Measurements from ENCODE around the gene RAB27A. TPM values are rescaled to one million over a fixed set of nuclear protein-coding genes. Genes with fewer than 3 reads are reported as not detected.

The RAB27A gene
- total and polyA plus RNA-seq, 8 donors: 6.4 to 26.5 (median 14.8) TPM

GRCh38 chr15:55322467-55322866, 32.9 kb upstream of the RAB27A start:
- H3K27me3 ChIP-seq: no peaks in the 10 kb centered on the region
- DNase-seq: no peak
- H3K4me3 ChIP-seq: no peak overlapping the region
- intact Hi-C loops (cut with DNase I): no loop called here
- peaks cover 0 to 15% (median 14%) of the 10 kb centered on the region in 3 donors for H3K4me1 ChIP-seq
- no peaks in the 10 kb centered on the region for H3K36me3 ChIP-seq
- TF ChIP-seq CTCF (IDR thresholded peaks at IDR 0.05): no peak
- 80 to 84% methylated on average over 5 of the region's 5 CpGs for WGBS, 2 donors
- no peak overlapping the region for H3K27ac ChIP-seq
- no peak for FAIRE-seq
- no peak for ATAC-seq
- H3K9me3 ChIP-seq: no peaks in the 10 kb centered on the region

GRCh38 chr15:55320963-55321362, 31.4 kb upstream of the RAB27A start:
- FAIRE-seq (no peak), ATAC-seq (no peak), DNase-seq (no peak)
- Histone ChIP-seq H3K27ac (no peak overlapping the region), H3K4me3 (no peak overlapping the region), H3K27me3 (no peaks in the 10 kb centered on the region), H3K36me3 (no peaks in the 10 kb centered on the region), H3K4me1 (peaks cover 0 to 25% (median 15%) of the 10 kb centered on the region in 3 donors), H3K9me3 (no peaks in the 10 kb centered on the region)
- intact Hi-C loops (cut with DNase I): no loop called here
- no peak for TF ChIP-seq CTCF (IDR thresholded peaks at IDR 0.05)
- 54 to 75% methylated on average over 1 of the region's 1 CpG for WGBS, 2 donors

DNA sequence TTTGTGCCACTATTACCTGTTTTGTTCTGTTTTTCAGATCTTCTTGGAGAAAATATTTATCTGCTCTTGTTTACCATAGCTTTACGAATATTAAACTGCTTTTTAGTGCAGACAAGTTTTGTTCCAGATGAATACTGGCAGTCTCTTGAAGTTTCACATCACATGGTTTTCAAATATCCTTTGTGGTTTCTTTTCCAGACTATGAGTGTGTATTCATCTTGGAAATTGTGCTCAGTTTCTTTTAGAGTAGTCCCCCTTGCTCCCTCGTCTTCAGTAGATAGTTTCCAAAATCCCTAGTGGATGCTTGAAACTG, 30.6 kb upstream of the RAB27A start:
- DNase-seq (no peak), ATAC-seq (no peak), FAIRE-seq (no peak)
- no peak overlapping the region for H3K27ac ChIP-seq
- no peak overlapping the region for H3K4me3 ChIP-seq
- intact Hi-C loops (cut with DNase I): no loop called here
- no peaks in the 10 kb centered on the region for H3K27me3 ChIP-seq
- H3K4me1 ChIP-seq: peaks cover 0 to 25% (median 15%) of the 10 kb centered on the region in 3 donors
- no peaks in the 10 kb centered on the region for H3K36me3 ChIP-seq
- H3K9me3 ChIP-seq: no peaks in the 10 kb centered on the region
- 42 to 43% methylated on average over 2 of the region's 2 CpGs for WGBS, 2 donors
- TF ChIP-seq CTCF (IDR thresholded peaks at IDR 0.05): no peak

DNA sequence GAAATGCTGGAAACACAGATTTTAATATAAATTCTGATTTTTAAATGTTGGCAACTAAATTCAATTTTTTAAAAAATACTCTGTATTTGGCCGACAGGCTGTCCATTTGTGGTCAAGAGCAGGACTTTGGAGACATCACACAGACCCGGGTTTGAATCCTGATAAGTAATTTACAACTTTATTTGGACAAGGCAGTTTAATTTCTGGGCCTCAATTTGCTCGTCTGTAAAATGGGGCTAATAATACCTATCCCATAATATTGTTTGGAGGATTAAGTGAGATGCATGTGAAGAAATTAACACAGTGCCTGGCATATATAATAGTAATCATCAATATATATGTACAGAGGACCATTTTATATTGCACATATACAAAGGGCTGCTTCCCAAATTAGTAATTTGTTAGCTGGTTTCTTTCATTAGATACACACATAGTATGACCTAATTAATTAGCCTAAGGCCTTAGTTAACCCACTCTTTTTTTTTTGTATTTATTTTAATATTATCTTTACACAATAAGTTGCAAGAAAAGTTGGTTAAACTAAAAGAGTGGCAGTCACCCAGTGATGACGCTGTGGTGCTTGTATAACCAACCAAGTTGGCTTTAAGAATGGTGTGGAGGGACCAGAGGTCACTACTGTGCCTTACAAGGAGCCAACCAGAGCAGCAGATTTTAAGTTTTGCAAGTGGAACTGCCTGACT, 30.1 kb upstream of the RAB27A start:
- Histone ChIP-seq H3K4me1 (peaks cover 0 to 25% (median 15%) of the 10 kb centered on the region in 3 donors), H3K36me3 (no peaks in the 10 kb centered on the region), H3K27ac (peak overlapping the region in 2 of 4 donors; percentile 86 to 89), H3K27me3 (no peaks in the 10 kb centered on the region), H3K9me3 (no peaks in the 10 kb centered on the region), H3K4me3 (peak overlapping the region; percentile 43 to 78 (median 61))
- peak; percentile 27 to 59 (median 42) for ATAC-seq
- no peak for TF ChIP-seq CTCF (IDR thresholded peaks at IDR 0.05)
- no peak for DNase-seq
- WGBS, 2 donors: 45 to 48% methylated on average over 4 of the region's 4 CpGs
- intact Hi-C loops (cut with DNase I): no loop called here
- FAIRE-seq: no peak
